Endothelial cell of umbilical vein (primary cell): ENCODE data around the gene TEP1. TPM values are rescaled to one million over a fixed set of nuclear protein-coding genes. Genes with fewer than 3 reads are reported as not detected.

Experiments
- BruUV-seq: library from RNA; stranded (reverse); fragments of 400-500 nt; replicated peaks from 2 replicates; lab custom pipeline; 2021; lab: Mats Ljungman, UMichigan
- CTCF ChIA-PET: fragments of 300-600, 350-600 bp; sonication (Branson Sonifier 250); formaldehyde crosslinking; loops from one replicate; lab custom pipeline; 2021; ENCODE audit warnings: antibody characterized with exemption, inconsistent platforms; lab: Charles Lee
- POLR2A ChIA-PET: fragments of 300-600, 350-600 bp; sonication (Branson Sonifier 250); formaldehyde crosslinking; loops from one replicate; lab custom pipeline; 2021; ENCODE audit warnings: antibody characterized with exemption, inconsistent platforms; lab: Charles Lee
- DNase-seq: peaks from one replicate; pipeline ENCODE4 v3.0.0-alpha.2; 2011; ENCODE audit warnings: low read depth, low spot score
- FAIRE-seq: peaks from 2 replicates; lab custom pipeline; 2011; peaks lifted over from hg19 to GRCh38; lab: Jason Lieb, UNC
- H2AFZ ChIP-seq: 2 replicates; pipeline ENCODE4 v1.6.0; 2012; ENCODE audit warnings: low read depth, low read length, control low read depth, inconsistent platforms
- H3K27ac ChIP-seq: 2 replicates; pipeline ENCODE4 v1.5.1; 2011; ENCODE audit warnings: low read depth, mild to moderate bottlenecking, control low read depth, low read length, moderate library complexity; ENCODE audit not compliant: insufficient read depth
- H3K27me3 ChIP-seq, 2 experiments: 2 replicates each; pipeline versions ENCODE4 v1.6.0 to v1.6.1; 2011; ENCODE audit warnings: low read length in 2 of 2, mixed read lengths in 1 of 2; ENCODE audit not compliant: control insufficient read depth in 2 of 2, insufficient read depth in 2 of 2
- H3K36me3 ChIP-seq, 2 experiments: 2 replicates in 1 of 2; 3 replicates in 1 of 2; pipeline ENCODE4 v1.5.1; 2011; ENCODE audit warnings: low read length in 2 of 2, mild to moderate bottlenecking in 1 of 2, moderate library complexity in 1 of 2; ENCODE audit not compliant: control insufficient read depth in 2 of 2, insufficient read depth in 2 of 2; ENCODE audit errors: extremely low read depth in 1 of 2
- H3K4me1 ChIP-seq: 3 replicates; pipeline ENCODE4 v1.5.1; 2011; ENCODE audit warnings: mild to moderate bottlenecking, low read length; ENCODE audit not compliant: control insufficient read depth, insufficient read depth; ENCODE audit errors: extremely low read depth
- H3K4me2 ChIP-seq: 2 replicates; pipeline ENCODE4 v1.6.1; 2011; ENCODE audit warnings: low read length, control low read depth, mixed read lengths; ENCODE audit not compliant: insufficient read depth
- H3K4me3 ChIP-seq, 3 experiments: fragments of 200-600 bp in 1 of 3; sonication (generic), shearing (Covaris generic) in 1 of 3; replicated peaks in 1 of 3; 2 replicates each; pipeline ENCODE4 v1.5.1; 2011 to 2016; ENCODE audit warnings: control low read depth in 3 of 3, low read length in 3 of 3, mild to moderate bottlenecking in 2 of 3, inconsistent platforms in 1 of 3, low read depth in 1 of 3, moderate library complexity in 1 of 3; ENCODE audit not compliant: insufficient read depth in 1 of 3
- H3K79me2 ChIP-seq: 2 replicates; pipeline ENCODE4 v1.6.0; 2012; ENCODE audit warnings: low read length, inconsistent platforms; ENCODE audit not compliant: control insufficient read depth, insufficient read depth
- H3K9ac ChIP-seq: replicated peaks from 2 replicates; pipeline ENCODE3; 2011; ENCODE audit warnings: low read length, control low read depth; ENCODE audit not compliant: insufficient read depth; ENCODE audit errors: extremely low read depth
- H3K9me1 ChIP-seq: replicated peaks from 3 replicates; pipeline ENCODE4 v1.6.0; 2011; ENCODE audit warnings: mild to moderate bottlenecking, low read length; ENCODE audit not compliant: control insufficient read depth, insufficient read depth; ENCODE audit errors: extremely low read depth
- H3K9me3 ChIP-seq: replicated peaks from 2 replicates; pipeline ENCODE4 v1.5.1; 2012; ENCODE audit warnings: low read length, inconsistent platforms; ENCODE audit not compliant: control insufficient read depth, insufficient read depth
- H4K20me1 ChIP-seq: replicated peaks from 2 replicates; pipeline ENCODE3; 2011; ENCODE audit warnings: mild to moderate bottlenecking, low read length; ENCODE audit not compliant: control insufficient read depth, insufficient read depth; ENCODE audit errors: extremely low read depth
- CTCF ChIP-seq, 2 donors: IDR thresholded peaks; 1 replicate in 1 of 2; 2 replicates in 1 of 2; pipeline ENCODE4 v1.5.1; 2011; ENCODE audit warnings: low read length in 2 of 2, mild to moderate bottlenecking in 2 of 2, moderate library complexity in 2 of 2, control low read depth in 1 of 2, inconsistent platforms in 1 of 2, low read depth in 1 of 2; ENCODE audit not compliant: insufficient read depth in 1 of 2; ENCODE audit errors: extremely low read depth in 1 of 2
- EZH2 ChIP-seq: IDR thresholded peaks from 2 replicates; pipeline ENCODE4 v1.6.1; 2012; ENCODE audit warnings: borderline replicate concordance, low read depth, mild to moderate bottlenecking, moderate library complexity, low read length, inconsistent platforms; ENCODE audit not compliant: severe bottlenecking
- FOS ChIP-seq: IDR thresholded peaks from 2 replicates; pipeline ENCODE4 v1.6.1; 2011; ENCODE audit warnings: mild to moderate bottlenecking, low read length, moderate library complexity, borderline replicate concordance; ENCODE audit not compliant: insufficient read depth
- GATA2 ChIP-seq: IDR thresholded peaks from 2 replicates; pipeline ENCODE4 v1.7.0; 2011; ENCODE audit warnings: low read depth, mild to moderate bottlenecking, moderate library complexity, mixed read lengths, low read length; ENCODE audit not compliant: insufficient read length, insufficient read depth
- JUN ChIP-seq: IDR thresholded peaks from 2 replicates; pipeline ENCODE4 v1.6.1; 2011; ENCODE audit warnings: borderline replicate concordance, low read depth; ENCODE audit not compliant: insufficient read length, insufficient read depth
- MAX ChIP-seq: IDR thresholded peaks from 2 replicates; pipeline ENCODE4 v1.6.1; 2011; ENCODE audit not compliant: insufficient read depth, insufficient read length
- MYC ChIP-seq: IDR thresholded peaks from one replicate; pipeline ENCODE4 v1.6.1; 2011; ENCODE audit warnings: mild to moderate bottlenecking, low read depth, low read length
- POLR2A ChIP-seq: IDR thresholded peaks from 2 replicates; pipeline ENCODE4 v1.6.1; 2012; ENCODE audit warnings: low read depth, mild to moderate bottlenecking, control low read depth, low read length
- POLR2AphosphoS5 ChIP-seq: IDR thresholded peaks from 2 replicates; pipeline ENCODE4 v1.6.1; 2012; ENCODE audit warnings: low read depth, mild to moderate bottlenecking, control low read depth, low read length, moderate library complexity; ENCODE audit not compliant: insufficient read depth
- dilution Hi-C: fragments of 300-500 bp; cut with MboI; formaldehyde crosslinking; loops from one replicate; pipeline ENCODE4 v1.15.0; 2019; ENCODE audit warnings: low sequenced_read_pairs; ENCODE audit not compliant: extremely low pct_ligation_motif_present
- intact Hi-C: fragments of 100-400 bp; cut with micrococcal nuclease; formaldehyde crosslinking; loops from one replicate; pipeline ENCODE4 v1.10.0; 2022
- polyA plus RNA-seq, 4 experiments: library from polyadenylated mRNA; depleted of rRNA in 3 of 4; stranded (reverse) in 3 of 4; unstranded in 1 of 4; fragments of >200 nt; gene quantifications; 2 replicates each; pipeline versions ENCODE4 v1.2.1 to v1.2.3, GENCODE V29; 2011 to 2012; ENCODE audit warnings: missing spikeins in 1 of 4
- total RNA-seq: library from RNA; stranded (reverse); gene quantifications from 2 replicates; pipeline ENCODE4 v1.2.3, GENCODE V29; 2021

TEP1 gene
- total and polyA plus RNA-seq, 2 donors (not counting 3 experiments of a cell fraction or from before 2014, with no cell fraction given), result 19.6 to 44.6 TPM

- ChIA-PET CTCF (no interaction called here), POLR2A (no interaction called here)
- BruUV-seq, result no TSS peak
- H3K36me3 ChIP-seq, result peaks cover 20 to 72% of the 10 kb centered on the region in 2 experiments
- H4K20me1 ChIP-seq, result no peaks in the 10 kb centered on the region
- H3K4me3 ChIP-seq, result no peak overlapping the region
- H3K79me2 ChIP-seq, result no peaks in the 10 kb centered on the region
- H3K27ac ChIP-seq, result no peak overlapping the region
- H3K27me3 ChIP-seq, result no peaks in the 10 kb centered on the region
- no peaks in the 10 kb centered on the region for H3K9me3 ChIP-seq
- H3K9me1 ChIP-seq, result no peaks in the 10 kb centered on the region
- FAIRE-seq (no peak), DNase-seq (no peak)
- dilution Hi-C loops, result no loop called here
- TF ChIP-seq CTCF (IDR thresholded peaks at IDR 0.05; ENCODE audit: extremely low read depth in 1 of 2, insufficient read depth in 1 of 2, low read depth in 1 of 2, low read length in 2 of 2), result no peak
- TF ChIP-seq EZH2, result no peak
- no peak for TF ChIP-seq POLR2AphosphoS5
- no peak for TF ChIP-seq POLR2A
- no peak for TF ChIP-seq GATA2
- no peak for TF ChIP-seq FOS
- TF ChIP-seq JUN, result no peak
- no peak for TF ChIP-seq MAX
- TF ChIP-seq MYC, result no peak
- H2AFZ ChIP-seq, result no peak overlapping the region
- intact Hi-C loops, result no loop called here
- H3K4me2 ChIP-seq, result no peak overlapping the region
- no peak overlapping the region for H3K9ac ChIP-seq
- no peaks in the 10 kb centered on the region for H3K4me1 ChIP-seq
Observed at GRCh38 chr14:20377171-20377570, 36.1 kb downstream of the TEP1 start.
